Measurements from ENCODE around the gene LPAR1. TPM values are rescaled to one million over a fixed set of nuclear protein-coding genes. Genes with fewer than 3 reads are reported as not detected.

The LPAR1 gene
- total RNA-seq, 2 donors from 2014 or later, result 20.2 to 48.2 TPM

- Histone ChIP-seq H3K9me3 (no peaks in the 10 kb centered on the region), H3K36me3 (peaks cover 8% of the 10 kb centered on the region), H3K4me1 (no peaks in the 10 kb centered on the region), H3K27me3 (no peaks in the 10 kb centered on the region), H3K4me3 (no peak overlapping the region), H3K27ac (no peak overlapping the region)
- TF ChIP-seq CTCF (IDR thresholded peaks at IDR 0.05), result no peak
- no peak for DNase-seq (ENCODE audit: low spot score)
Observed at GRCh38 chr9:110939573-110939972, 98.7 kb downstream of the LPAR1 start.

- TF ChIP-seq CTCF (IDR thresholded peaks at IDR 0.05), result no peak
- no peak for DNase-seq (ENCODE audit: low spot score)
- no peaks in the 10 kb centered on the region for H3K4me1 ChIP-seq
- H3K27ac ChIP-seq, result no peak overlapping the region
- H3K27me3 ChIP-seq, result no peaks in the 10 kb centered on the region
- peaks cover 8% of the 10 kb centered on the region for H3K36me3 ChIP-seq
- no peak overlapping the region for H3K4me3 ChIP-seq
- no peaks in the 10 kb centered on the region for H3K9me3 ChIP-seq
Observed at GRCh38 chr9:110939047-110939446, 99.2 kb downstream of the LPAR1 start.

GRCh38 chr9:110938242-110938641 is 100.0 kb downstream of the LPAR1 start:
- Histone ChIP-seq H3K4me3 (no peak overlapping the region), H3K27ac (no peak overlapping the region), H3K4me1 (no peaks in the 10 kb centered on the region), H3K9me3 (no peaks in the 10 kb centered on the region), H3K27me3 (no peaks in the 10 kb centered on the region), H3K36me3 (peaks cover 8% of the 10 kb centered on the region)
- DNase-seq (ENCODE audit: low spot score), result no peak
- no peak for TF ChIP-seq CTCF (IDR thresholded peaks at IDR 0.05)

GRCh38 chr9:110936719-110937452 is 101.4 kb downstream of the LPAR1 start:
- H3K4me3 ChIP-seq, result no peak overlapping the region
- peaks cover 8% of the 10 kb centered on the region for H3K36me3 ChIP-seq
- H3K9me3 ChIP-seq, result no peaks in the 10 kb centered on the region
- no peaks in the 10 kb centered on the region for H3K4me1 ChIP-seq
- no peak for DNase-seq (ENCODE audit: low spot score)
- H3K27me3 ChIP-seq, result no peaks in the 10 kb centered on the region
- TF ChIP-seq CTCF (IDR thresholded peaks at IDR 0.05), result no peak
- H3K27ac ChIP-seq, result peak overlapping the region; percentile 45 to 48

- Histone ChIP-seq H3K27me3 (no peaks in the 10 kb centered on the region), H3K27ac (peak overlapping the region; percentile 45 to 48), H3K4me1 (no peaks in the 10 kb centered on the region), H3K4me3 (no peak overlapping the region), H3K9me3 (no peaks in the 10 kb centered on the region), H3K36me3 (peaks cover 2% of the 10 kb centered on the region)
- no peak for TF ChIP-seq CTCF (IDR thresholded peaks at IDR 0.05)
- no peak for DNase-seq (ENCODE audit: low spot score)
Observed at GRCh38 chr9:110936237-110936636, 102.0 kb downstream of the LPAR1 start.

GRCh38 chr9:110935829-110936228 is 102.4 kb downstream of the LPAR1 start:
- H3K4me1 ChIP-seq, result no peaks in the 10 kb centered on the region

More at GRCh38 chr9:110935829-110936228, 102.4 kb downstream of the LPAR1 start:
- no peak for TF ChIP-seq CTCF (IDR thresholded peaks at IDR 0.05)
- Histone ChIP-seq H3K27ac (peak overlapping the region in 1 of 2 donors; percentile 48), H3K4me3 (no peak overlapping the region), H3K36me3 (no peaks in the 10 kb centered on the region), H3K9me3 (no peaks in the 10 kb centered on the region), H3K27me3 (no peaks in the 10 kb centered on the region)
- no peak for DNase-seq (ENCODE audit: low spot score)
